Activated CD8-positive, alpha-beta T cell treated with anti-CD3 and anti-CD28 coated beads, Interleukin-2, amount 10 ng/mL, durations not matched to agents 7 days and 5 days (primary cell): ENCODE data around the gene TXNL4A. TPM values are rescaled to one million over a fixed set of nuclear protein-coding genes. Genes with fewer than 3 reads are reported as not detected.

Experiments
- ATAC-seq: fragments of 150-1000 bp; cut with Tn5 transposase; one replicate; pipeline ENCODE4 v1.10.0; 2021; ENCODE audit warnings: moderate library complexity
- CTCF ChIA-PET: fragments of 350-600 bp; sonication (Branson Sonifier 250); formaldehyde crosslinking; loops from one replicate; lab custom pipeline; 2021; ENCODE audit warnings: antibody characterized with exemption; lab: Charles Lee
- POLR2A ChIA-PET: fragments of 350-600 bp; sonication (Branson Sonifier 250); formaldehyde crosslinking; loops from one replicate; lab custom pipeline; 2021; ENCODE audit warnings: antibody characterized with exemption; lab: Charles Lee
- DNase-seq: peaks from one replicate; pipeline ENCODE4 v3.0.0-alpha.2; 2020
- H3K27ac Mint-ChIP-seq: one replicate; pipeline ENCODE4 v1.8.0; 2021; ENCODE audit warnings: mild to moderate bottlenecking, mixed read lengths
- H3K27me3 Mint-ChIP-seq: one replicate; pipeline ENCODE4 v1.8.0; 2021; ENCODE audit warnings: low read depth, mixed read lengths
- H3K36me3 Mint-ChIP-seq: one replicate; pipeline ENCODE4 v1.8.0; 2021; ENCODE audit warnings: low read depth, mixed read lengths
- H3K4me1 Mint-ChIP-seq: one replicate; pipeline ENCODE4 v1.8.0; 2021; ENCODE audit warnings: low read depth, mixed read lengths
- H3K4me3 Mint-ChIP-seq: one replicate; pipeline ENCODE4 v1.8.0; 2021; ENCODE audit warnings: mild to moderate bottlenecking, mixed read lengths
- H3K9me3 Mint-ChIP-seq: one replicate; pipeline ENCODE4 v1.8.0; 2022; ENCODE audit warnings: mixed read lengths; ENCODE audit not compliant: insufficient read depth
- total RNA-seq, 2 experiments: library from RNA; stranded (reverse); gene quantifications; one replicate each; pipeline ENCODE4 v1.2.3, GENCODE V29; 2021

TXNL4A gene
- total RNA-seq, 2 experiments from 2014 or later, result 132 to 136 TPM

DNA sequence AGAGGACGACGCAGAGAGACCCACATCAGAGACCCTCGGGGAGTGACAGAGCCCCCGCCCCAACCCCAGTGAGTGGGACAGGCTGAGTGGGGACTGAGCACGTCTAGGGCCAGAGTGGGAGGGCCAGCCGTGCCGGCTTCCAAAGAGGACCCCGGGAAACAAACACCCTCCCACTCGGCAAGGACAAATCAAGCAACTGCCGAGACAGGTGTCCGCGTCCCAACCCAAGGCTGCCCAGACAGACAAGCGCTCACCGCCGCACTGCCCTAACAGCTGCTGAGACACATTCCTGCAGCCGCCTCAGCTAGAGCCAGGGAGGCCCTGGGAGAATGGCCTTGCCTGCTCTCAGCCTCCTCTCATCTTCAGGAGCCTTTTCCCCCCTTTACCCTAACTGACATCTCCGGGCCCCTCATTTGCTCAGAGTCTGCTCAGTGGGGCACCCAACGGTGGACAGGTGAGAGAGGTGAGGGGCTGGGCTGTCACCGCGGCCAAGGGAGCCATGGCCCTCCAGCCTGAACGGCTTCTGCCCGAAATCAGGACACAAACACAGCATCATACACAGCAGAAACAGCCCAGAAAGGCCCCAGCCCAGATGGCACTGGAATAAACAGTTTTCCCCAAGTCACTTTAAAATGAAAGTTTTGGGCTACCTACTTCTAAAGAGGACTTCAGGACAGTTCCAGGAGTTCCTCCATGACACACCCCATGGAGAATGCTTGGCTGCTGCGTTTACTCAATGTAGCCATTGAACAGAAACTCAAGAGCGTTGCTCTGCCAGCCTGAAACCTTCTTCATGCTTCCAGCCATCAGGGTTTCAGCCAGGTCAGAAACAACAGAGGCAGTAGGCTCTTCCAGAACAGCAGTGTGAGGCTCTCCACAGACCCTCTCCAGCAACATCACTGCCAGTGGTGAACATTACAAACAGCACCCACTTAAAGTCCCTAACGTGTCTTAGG is 60.5 kb downstream of the TXNL4A start:
- Mint-ChIP-seq H3K27ac (no peak overlapping the region), H3K4me1 (no peaks in the 10 kb centered on the region), H3K27me3 (no peaks in the 10 kb centered on the region), H3K4me3 (no peak overlapping the region), H3K36me3 (peaks cover 37% of the 10 kb centered on the region), H3K9me3 (peaks cover 36% of the 10 kb centered on the region)
- no peak for ATAC-seq
- DNase-seq, result no peak
- POLR2A ChIA-PET, result no interaction called here
- CTCF ChIA-PET, result no interaction called here

DNA sequence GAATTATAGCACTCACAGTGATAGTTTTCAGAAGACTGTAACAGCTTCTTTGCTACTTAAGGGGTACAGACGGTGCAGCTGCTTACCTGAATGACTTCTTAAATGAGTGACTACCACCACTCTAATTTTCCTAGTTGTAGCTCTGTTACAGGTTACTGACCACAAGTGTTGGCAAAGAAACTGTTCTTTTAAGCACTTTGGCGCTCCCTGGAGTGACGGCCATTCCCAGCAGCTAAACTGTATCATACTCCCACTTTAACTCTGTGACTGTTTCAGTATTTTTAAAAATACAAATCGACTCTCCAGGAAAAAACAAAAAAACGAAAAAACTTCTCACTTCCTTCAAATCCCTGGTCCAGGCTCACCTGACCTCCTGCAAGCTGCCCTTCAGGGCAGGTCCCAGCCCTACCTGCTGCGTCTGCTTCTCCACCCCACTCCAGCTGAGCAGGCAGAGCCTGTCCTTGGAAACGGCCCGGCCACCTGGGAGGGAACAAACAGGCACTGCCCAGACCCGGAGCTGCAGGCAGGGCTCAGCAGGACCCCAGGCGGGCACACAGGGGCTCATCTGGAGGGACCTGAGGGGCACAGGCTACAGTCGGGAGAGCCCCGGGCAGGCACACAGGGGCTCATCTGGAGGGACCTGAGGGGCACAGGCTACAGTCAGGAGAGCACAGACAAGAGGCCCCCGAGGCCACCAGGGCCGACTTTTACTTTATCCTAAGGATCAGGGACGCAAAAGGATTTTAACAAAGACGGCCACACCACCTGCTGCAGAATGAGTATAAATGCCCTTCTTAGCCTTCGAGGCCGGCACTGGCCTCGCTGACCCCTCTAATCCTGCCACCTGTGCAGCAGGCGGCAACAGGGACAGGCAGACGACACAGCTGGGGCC is 61.4 kb downstream of the TXNL4A start:
- DNase-seq, result no peak
- no peak overlapping the region for H3K4me3 Mint-ChIP-seq
- H3K4me1 Mint-ChIP-seq, result no peaks in the 10 kb centered on the region
- H3K27ac Mint-ChIP-seq, result no peak overlapping the region
- no peak for ATAC-seq
- H3K36me3 Mint-ChIP-seq, result peaks cover 29% of the 10 kb centered on the region
- CTCF ChIA-PET, result no interaction called here
- H3K9me3 Mint-ChIP-seq, result peaks cover 27% of the 10 kb centered on the region
- POLR2A ChIA-PET, result no interaction called here
- H3K27me3 Mint-ChIP-seq, result no peaks in the 10 kb centered on the region

DNA sequence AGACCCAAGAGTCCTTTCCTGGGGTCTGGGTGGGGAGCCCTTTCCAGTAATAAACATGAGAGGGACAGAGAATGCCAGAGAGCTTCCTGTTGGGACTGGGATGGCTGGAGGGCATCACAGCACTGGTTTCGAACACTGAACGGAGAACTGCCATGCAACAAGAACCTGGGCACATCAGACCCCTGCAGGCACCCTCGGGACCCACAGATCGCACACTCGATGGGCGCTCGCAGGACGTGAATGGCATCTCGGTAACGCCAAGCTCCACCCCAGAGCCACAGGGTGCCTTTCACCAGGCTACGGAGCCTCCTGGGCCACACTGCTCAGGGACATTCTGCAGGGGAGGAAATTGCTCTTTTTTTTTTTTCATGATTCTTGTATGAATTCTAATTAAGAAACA is 62.1 kb downstream of the TXNL4A start:
- ATAC-seq, result no peak
- no peak overlapping the region for H3K27ac Mint-ChIP-seq
- H3K9me3 Mint-ChIP-seq, result peaks cover 23% of the 10 kb centered on the region
- H3K27me3 Mint-ChIP-seq, result no peaks in the 10 kb centered on the region
- DNase-seq, result no peak
- no peak overlapping the region for H3K4me3 Mint-ChIP-seq
- no peaks in the 10 kb centered on the region for H3K4me1 Mint-ChIP-seq
- peaks cover 26% of the 10 kb centered on the region for H3K36me3 Mint-ChIP-seq
- ChIA-PET CTCF (no interaction called here), POLR2A (no interaction called here)

DNA sequence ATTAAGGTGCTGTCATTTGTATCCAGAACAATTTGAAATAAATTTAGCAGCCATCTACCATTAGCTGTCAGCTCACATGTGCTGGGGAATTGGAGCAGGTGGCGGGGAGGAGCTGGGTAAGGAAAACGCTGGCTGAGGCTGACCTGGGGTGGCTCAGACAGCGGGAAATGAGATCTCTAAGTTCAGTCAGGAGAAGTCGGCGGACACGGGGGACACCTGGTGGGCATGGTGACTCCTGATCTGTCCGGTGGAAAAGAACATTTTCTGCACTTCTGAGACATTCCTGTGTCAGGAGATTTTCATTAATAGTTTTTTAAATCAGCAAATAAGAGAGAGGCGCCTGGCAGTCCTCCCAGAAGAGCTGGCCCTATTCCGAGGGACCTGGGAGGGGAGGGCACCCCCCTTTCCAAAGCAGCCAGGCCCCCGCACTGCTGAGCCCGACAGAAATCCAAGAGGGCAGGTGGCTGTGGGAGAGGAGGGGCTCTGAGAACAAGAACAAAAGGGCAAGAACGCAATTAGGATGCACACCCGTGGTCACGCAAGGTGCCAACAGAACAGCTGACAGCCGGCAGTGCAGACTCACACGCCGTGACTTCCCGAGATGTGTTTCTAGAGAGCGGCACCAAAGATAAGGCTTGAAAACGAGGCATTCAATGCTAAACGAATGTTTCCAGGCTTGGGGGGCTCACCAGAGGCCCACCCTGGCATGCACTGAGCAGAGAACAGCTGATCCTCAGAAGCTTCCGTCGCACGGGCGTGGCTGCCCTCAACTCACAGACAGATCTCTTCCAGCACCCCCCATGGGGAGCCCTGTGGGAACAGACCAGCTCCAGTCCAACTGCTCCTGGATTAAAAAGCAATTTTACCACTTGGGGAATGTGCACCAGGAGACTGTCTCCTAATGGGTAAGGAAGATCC is 63.3 kb downstream of the TXNL4A start:
- no peak for DNase-seq
- Mint-ChIP-seq H3K4me1 (no peaks in the 10 kb centered on the region), H3K27ac (no peak overlapping the region), H3K9me3 (peaks cover 14% of the 10 kb centered on the region), H3K27me3 (no peaks in the 10 kb centered on the region), H3K36me3 (peaks cover 22% of the 10 kb centered on the region), H3K4me3 (no peak overlapping the region)
- CTCF ChIA-PET, result no interaction called here
- POLR2A ChIA-PET, result no interaction called here
- no peak for ATAC-seq

DNA sequence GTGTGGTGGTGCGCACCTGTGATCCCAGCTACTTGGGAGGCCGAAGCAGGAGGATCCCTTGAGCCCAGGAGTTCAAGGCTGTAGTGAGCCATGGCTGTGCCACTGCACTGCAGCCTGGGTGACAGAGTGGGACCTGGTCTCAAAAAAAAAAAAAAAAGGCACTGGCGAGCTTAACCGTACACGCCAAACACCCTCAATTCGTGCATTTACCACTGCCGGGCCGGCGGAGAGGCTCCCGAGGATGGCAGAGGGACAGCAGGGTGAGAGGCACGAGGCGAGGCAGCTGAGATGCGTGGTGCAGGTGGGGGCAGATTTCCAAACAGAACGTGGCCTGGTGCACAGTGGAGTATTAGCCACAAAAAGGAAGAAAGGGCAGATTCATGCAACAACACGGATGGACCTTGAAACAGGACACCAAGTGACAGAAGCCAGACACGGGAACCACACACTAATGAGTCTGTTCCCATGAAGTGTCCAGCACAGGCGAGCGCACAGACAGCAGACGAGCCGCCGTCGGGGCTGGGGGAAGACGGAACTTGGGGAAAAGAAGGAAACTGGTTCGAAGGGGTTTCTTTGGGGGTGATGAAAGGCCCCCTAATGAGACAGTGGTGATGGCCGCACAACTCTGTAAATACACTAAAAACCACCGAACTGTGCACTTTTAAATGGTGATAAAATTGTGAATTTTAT is 64.3 kb downstream of the TXNL4A start:
- no peak for ATAC-seq
- H3K27ac Mint-ChIP-seq, result no peak overlapping the region
- H3K4me3 Mint-ChIP-seq, result no peak overlapping the region
- CTCF ChIA-PET, result no interaction called here
- H3K9me3 Mint-ChIP-seq, result peaks cover 4% of the 10 kb centered on the region
- no peaks in the 10 kb centered on the region for H3K27me3 Mint-ChIP-seq
- DNase-seq, result no peak
- no peaks in the 10 kb centered on the region for H3K4me1 Mint-ChIP-seq
- H3K36me3 Mint-ChIP-seq, result peaks cover 14% of the 10 kb centered on the region
- POLR2A ChIA-PET, result no interaction called here

DNA sequence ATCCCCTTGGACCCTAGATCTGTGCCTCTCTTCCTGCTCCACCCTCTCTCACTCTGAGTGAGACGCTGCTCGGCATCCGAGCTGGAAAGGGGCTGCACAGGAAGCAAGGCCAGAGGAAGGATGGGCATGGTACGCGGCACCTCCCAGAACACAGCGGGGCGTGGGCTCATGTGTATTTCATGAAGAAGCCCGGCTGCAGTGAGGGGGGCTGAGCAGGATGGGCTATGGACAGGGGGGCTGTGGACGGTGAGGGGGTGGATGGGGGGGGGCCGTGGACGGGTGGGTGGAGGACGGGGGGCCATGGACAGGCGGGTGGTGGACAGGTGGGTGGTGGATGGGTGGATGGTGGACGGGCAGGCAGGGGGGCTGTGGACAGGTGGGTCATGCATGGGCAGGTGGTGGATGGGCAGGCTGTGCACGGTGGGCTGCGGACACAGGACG is 65.4 kb downstream of the TXNL4A start:
- Mint-ChIP-seq H3K36me3 (peaks cover 7% of the 10 kb centered on the region), H3K27me3 (no peaks in the 10 kb centered on the region), H3K4me1 (no peaks in the 10 kb centered on the region), H3K27ac (no peak overlapping the region), H3K9me3 (no peaks in the 10 kb centered on the region), H3K4me3 (no peak overlapping the region)
- no peak for DNase-seq
- no peak for ATAC-seq
- ChIA-PET POLR2A (no interaction called here), CTCF (no interaction called here)

DNA sequence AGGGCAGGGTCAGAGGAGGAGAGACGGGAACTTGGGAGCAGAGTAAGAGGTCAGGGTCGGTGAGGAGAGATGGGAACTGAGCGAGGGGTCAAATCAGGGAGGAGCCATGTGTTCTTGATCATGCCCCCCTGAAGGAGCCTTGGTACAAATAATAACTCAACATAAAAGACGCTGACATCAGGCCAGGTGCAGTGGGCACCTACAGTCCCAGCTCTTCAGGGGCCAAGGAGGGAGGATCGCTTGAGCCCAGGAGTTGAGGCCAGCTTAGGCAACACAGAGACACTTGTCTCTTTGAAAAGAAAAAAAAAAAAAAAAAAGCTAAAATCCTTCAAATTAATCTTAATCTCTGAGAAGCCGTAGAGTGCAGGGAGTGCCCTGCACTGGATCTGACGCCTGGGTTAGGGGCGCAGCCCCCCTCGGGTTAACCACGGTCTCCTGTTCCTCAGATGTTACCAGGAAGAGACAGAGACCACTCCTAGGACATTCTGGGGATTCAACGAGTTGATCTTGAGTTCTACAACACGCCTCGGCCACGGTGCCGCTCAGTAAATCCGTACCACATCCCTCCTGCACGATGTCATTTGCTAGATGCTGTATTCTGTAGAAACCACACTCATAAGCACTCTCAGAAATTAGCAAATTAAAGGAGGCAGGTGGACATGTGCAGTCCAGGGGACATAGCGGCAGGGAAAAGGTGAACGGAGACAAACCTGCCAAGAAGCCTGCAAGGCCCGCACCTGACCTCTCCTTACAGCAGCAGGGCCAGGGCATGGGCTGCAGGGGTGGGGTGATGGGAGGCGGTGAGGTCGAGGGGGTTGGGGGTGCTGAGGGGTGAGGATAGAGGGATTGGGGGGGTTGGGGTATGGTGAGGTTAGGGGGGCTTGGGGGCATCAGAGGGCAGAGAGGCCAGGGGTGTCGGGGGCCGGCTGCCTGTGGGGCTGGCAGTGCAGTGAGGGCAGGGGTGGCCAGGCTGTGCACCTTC is 66.1 kb downstream of the TXNL4A start:
- no peak for DNase-seq
- Mint-ChIP-seq H3K4me3 (no peak overlapping the region), H3K4me1 (no peaks in the 10 kb centered on the region), H3K27me3 (no peaks in the 10 kb centered on the region), H3K9me3 (no peaks in the 10 kb centered on the region), H3K36me3 (peaks cover 12% of the 10 kb centered on the region), H3K27ac (no peak overlapping the region)
- ChIA-PET POLR2A (no interaction called here), CTCF (no interaction called here)
- no peak for ATAC-seq

Other genes with a start within 250 kb of the TXNL4A start
- gene KCNG2, start 190.6 kb downstream of the TXNL4A start, total RNA-seq, result not detected
- gene SLC66A2, start 36.9 kb downstream of the TXNL4A start, total RNA-seq, result 10 to 100 TPM; 21.6 to 23.2 TPM
- 1 to 10 TPM in 1 of 2 experiments, under 1 TPM in 1; 0.50 to 1.5 TPM for gene HSBP1L1, start 23.9 kb downstream of the TXNL4A start, total RNA-seq
- gene RBFA, start 45.9 kb upstream of the TXNL4A start, total RNA-seq, result 10 to 100 TPM; 25.2 to 26.2 TPM
- gene ADNP2, start 120.7 kb upstream of the TXNL4A start, total RNA-seq, result 10 to 100 TPM; 23.5 to 24.5 TPM